Measurements from ENCODE around the gene TLE7. TPM values are rescaled to one million over a fixed set of nuclear protein-coding genes. Genes with fewer than 3 reads are reported as not detected.

The TLE7 gene
- total RNA-seq: 1 to 10 TPM; 2.4 to 3.0 TPM
- 1.7 TPM for polyA plus RNA-seq (ENCODE audit: insufficient read depth, low read depth, low replicate concordance)
- long read RNA-seq, donor 1: 0 reads
- long read RNA-seq, donor 2: 0 reads

- H3K4me3 ChIP-seq: peak within 1 kb of the TSS; percentile 40 to 54
- 55 to 74% methylated on average over 7 to 13 of the region's 13 CpGs for WGBS, 2 donors
- no peak within 1 kb of the TSS for H3K27ac ChIP-seq
- intact Hi-C loops (cut with DNase I; ENCODE audit: low total_unique reads): no loop called here
- no peaks in the 10 kb centered on the region for H3K4me1 ChIP-seq
- DNase-seq: no peak
- H3K9me3 ChIP-seq: no peaks in the 10 kb centered on the region
- H3K27me3 ChIP-seq: no peaks in the 10 kb centered on the region
- H3K36me3 ChIP-seq (ENCODE audit: low read depth, missing control alignments): no peaks in the 10 kb centered on the region
- TF ChIP-seq, protein P1, sequence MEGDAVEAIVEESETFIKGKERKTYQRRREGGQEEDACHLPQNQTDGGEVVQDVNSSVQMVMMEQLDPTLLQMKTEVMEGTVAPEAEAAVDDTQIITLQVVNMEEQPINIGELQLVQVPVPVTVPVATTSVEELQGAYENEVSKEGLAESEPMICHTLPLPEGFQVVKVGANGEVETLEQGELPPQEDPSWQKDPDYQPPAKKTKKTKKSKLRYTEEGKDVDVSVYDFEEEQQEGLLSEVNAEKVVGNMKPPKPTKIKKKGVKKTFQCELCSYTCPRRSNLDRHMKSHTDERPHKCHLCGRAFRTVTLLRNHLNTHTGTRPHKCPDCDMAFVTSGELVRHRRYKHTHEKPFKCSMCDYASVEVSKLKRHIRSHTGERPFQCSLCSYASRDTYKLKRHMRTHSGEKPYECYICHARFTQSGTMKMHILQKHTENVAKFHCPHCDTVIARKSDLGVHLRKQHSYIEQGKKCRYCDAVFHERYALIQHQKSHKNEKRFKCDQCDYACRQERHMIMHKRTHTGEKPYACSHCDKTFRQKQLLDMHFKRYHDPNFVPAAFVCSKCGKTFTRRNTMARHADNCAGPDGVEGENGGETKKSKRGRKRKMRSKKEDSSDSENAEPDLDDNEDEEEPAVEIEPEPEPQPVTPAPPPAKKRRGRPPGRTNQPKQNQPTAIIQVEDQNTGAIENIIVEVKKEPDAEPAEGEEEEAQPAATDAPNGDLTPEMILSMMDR (IDR thresholded peaks at IDR 0.05): no peak
- no peak for TF ChIP-seq POLR2A (IDR thresholded peaks at IDR 0.05)
Observed at GRCh38 chr16:71442051-71442440, at the start of gene TLE7. TLE7 (minus strand) TSS chr16:71442054; CDS start chr16:71433324, 8,730 bp downstream.

GRCh38 chr16:71491054-71491453 is 49.2 kb upstream of the TLE7 start:
- no peak overlapping the region for H3K27ac ChIP-seq
- H3K4me3 ChIP-seq: no peak overlapping the region
- H3K27me3 ChIP-seq: no peaks in the 10 kb centered on the region
- DNase-seq: no peak
- WGBS, 2 donors: 66 to 77% methylated on average over 3 of the region's 3 CpGs
- no peaks in the 10 kb centered on the region for H3K9me3 ChIP-seq
- H3K36me3 ChIP-seq (ENCODE audit: low read depth, missing control alignments): no peaks in the 10 kb centered on the region
- intact Hi-C loops (cut with DNase I; ENCODE audit: low total_unique reads): no loop called here
- TF ChIP-seq POLR2A (IDR thresholded peaks at IDR 0.05): no peak
- TF ChIP-seq, protein P1 (IDR thresholded peaks at IDR 0.05): no peak
- no peaks in the 10 kb centered on the region for H3K4me1 ChIP-seq

GRCh38 chr16:71490361-71490760 is 48.5 kb upstream of the TLE7 start:
- intact Hi-C loops (cut with DNase I; ENCODE audit: low total_unique reads): no loop called here
- H3K36me3 ChIP-seq (ENCODE audit: low read depth, missing control alignments): no peaks in the 10 kb centered on the region
- TF ChIP-seq, protein P1 (IDR thresholded peaks at IDR 0.05): no peak
- no peak for TF ChIP-seq POLR2A (IDR thresholded peaks at IDR 0.05)
- H3K27me3 ChIP-seq: no peaks in the 10 kb centered on the region
- H3K4me1 ChIP-seq: no peaks in the 10 kb centered on the region
- H3K4me3 ChIP-seq: no peak overlapping the region
- H3K27ac ChIP-seq: no peak overlapping the region
- DNase-seq: no peak
- no peaks in the 10 kb centered on the region for H3K9me3 ChIP-seq

DNA sequence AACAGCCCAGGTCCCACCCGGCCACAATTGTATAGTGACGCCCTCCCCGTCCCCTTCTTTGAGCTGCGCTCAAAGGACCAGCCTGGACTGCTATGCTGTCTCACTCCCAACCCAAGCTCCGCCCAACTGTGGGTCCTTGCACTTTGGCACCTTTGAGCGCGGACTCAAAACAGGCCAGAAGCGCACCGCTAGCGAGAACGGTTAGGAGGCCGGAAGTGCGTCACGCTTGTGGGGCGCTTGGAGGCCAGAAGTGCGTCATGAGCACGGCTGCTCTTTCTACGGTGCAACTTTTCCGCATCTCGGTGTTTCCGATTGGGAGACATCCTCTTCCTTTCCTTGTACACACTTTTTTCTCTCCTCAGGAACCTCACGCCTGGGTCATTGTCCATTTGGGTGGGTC is 47.3 kb upstream of the TLE7 start, which contains the start of gene ZNF19:
Gene ZNF19, minus strand, starts transcription at position 203 of the 400 bp plus-strand sequence. CDS start 7,210 bp downstream, outside the sequence.
- 65 to 66% methylated on average over 22 of the region's 22 CpGs for WGBS, 2 donors
- peak; percentile 58 for DNase-seq
- no peaks in the 10 kb centered on the region for H3K36me3 ChIP-seq (ENCODE audit: low read depth, missing control alignments)
- TF ChIP-seq, protein P1 (IDR thresholded peaks at IDR 0.05): no peak
- no peak for TF ChIP-seq POLR2A (IDR thresholded peaks at IDR 0.05)
- no peaks in the 10 kb centered on the region for H3K27me3 ChIP-seq
- H3K4me1 ChIP-seq: no peaks in the 10 kb centered on the region
- H3K27ac ChIP-seq: peak within 1 kb of the TSS; percentile 37 to 44
- peak within 1 kb of the TSS; percentile 36 to 55 for H3K4me3 ChIP-seq
- intact Hi-C loops (cut with DNase I; ENCODE audit: low total_unique reads): no loop called here
- no peaks in the 10 kb centered on the region for H3K9me3 ChIP-seq
